GM12878 (cell line): ENCODE results near the gene SPATA9. TPM values are rescaled to one million over a fixed set of nuclear protein-coding genes. Genes with fewer than 3 reads are reported as not detected.

Experiments
- ATAC-seq: fragments of 200-7000 bp; cut with Tn5 transposase; 3 replicates; pipeline ENCODE4 v1.9.1; 2020; ENCODE audit warnings: mild to moderate bottlenecking, moderate library complexity
- BruUV-seq: library from RNA; stranded (reverse); fragments of 400-500 nt; replicated peaks from 2 replicates; lab custom pipeline; 2021; lab: Mats Ljungman, UMichigan
- CTCF ChIA-PET: fragments of 300-600 bp; sonication (Branson Sonifier 250); formaldehyde crosslinking; extraction: SDS; loops from one replicate; lab custom pipeline; 2021; ENCODE audit warnings: inconsistent platforms; lab: Yijun Ruan, JAX
- POLR2A ChIA-PET: fragments of 350-600 bp; formaldehyde crosslinking; extraction: SDS; loops from one replicate; lab custom pipeline; 2021; ENCODE audit warnings: inconsistent platforms; lab: Charles Lee
- RAD21 ChIA-PET: fragments of 300-600 bp; sonication (Branson Sonifier 250); formaldehyde crosslinking; loops from one replicate; lab custom pipeline; 2023; ENCODE audit warnings: antibody characterized with exemption; ENCODE audit not compliant: unreplicated experiment; lab: Charles Lee
- SMC1A ChIA-PET: fragments of 300-600 bp; sonication (Branson Sonifier 250); formaldehyde crosslinking; loops from one replicate; lab custom pipeline; 2023; ENCODE audit not compliant: unreplicated experiment, uncharacterized antibody; lab: Charles Lee
- DNase-seq: peaks from one replicate; pipeline ENCODE4 v3.0.0-alpha.2; 2011; ENCODE audit warnings: low read depth, low spot score
- FAIRE-seq: peaks from 3 replicates; lab custom pipeline; 2011; peaks lifted over from hg19 to GRCh38; lab: Jason Lieb, UNC
- H2AFZ ChIP-seq: 2 replicates; pipeline ENCODE4 v1.6.0; 2011; ENCODE audit warnings: low read depth, low read length, control low read depth; ENCODE audit not compliant: control insufficient read depth
- H3K27ac ChIP-seq: 2 replicates; pipeline ENCODE4 v1.5.1; 2011; ENCODE audit warnings: control low read depth; ENCODE audit not compliant: control insufficient read depth, insufficient read depth
- H3K27me3 ChIP-seq, 2 experiments: replicated peaks in 1 of 2; 2 replicates each; pipeline versions ENCODE4 v1.6.0 to v1.6.1; 2011; ENCODE audit warnings: low read length in 1 of 2; ENCODE audit not compliant: control insufficient read depth in 2 of 2, insufficient read depth in 2 of 2
- H3K36me3 ChIP-seq, 2 experiments: 2 replicates each; pipeline ENCODE4 v1.5.1; 2011; ENCODE audit warnings: low read length in 1 of 2; ENCODE audit not compliant: control insufficient read depth in 2 of 2, insufficient read depth in 2 of 2
- H3K4me1 ChIP-seq: 2 replicates; pipeline ENCODE4 v1.6.1; 2011; ENCODE audit warnings: mild to moderate bottlenecking, low read length, moderate library complexity, mixed read lengths; ENCODE audit not compliant: control insufficient read depth, insufficient read depth
- H3K4me2 ChIP-seq: 2 replicates; pipeline ENCODE4 v1.6.0; 2011; ENCODE audit warnings: control low read depth; ENCODE audit not compliant: control insufficient read depth, insufficient read depth
- H3K4me3 ChIP-seq: fragments of 200-600 bp; sonication (generic); 2 replicates; pipeline ENCODE4 v1.5.1; 2016
- H3K79me2 ChIP-seq: 2 replicates; pipeline ENCODE4 v1.6.0; 2011; ENCODE audit warnings: low read length; ENCODE audit not compliant: control insufficient read depth, insufficient read depth
- H3K9ac ChIP-seq: 2 replicates; pipeline ENCODE4 v1.8.0; 2011; ENCODE audit warnings: low read length, control low read depth, mixed read lengths; ENCODE audit not compliant: control insufficient read depth, insufficient read depth
- H3K9me3 ChIP-seq: replicated peaks from 3 replicates; pipeline ENCODE4 v1.5.1; 2011; ENCODE audit warnings: mild to moderate bottlenecking, low read length; ENCODE audit not compliant: control insufficient read depth, insufficient read depth
- H4K20me1 ChIP-seq: 2 replicates; pipeline ENCODE4 v1.6.0; 2011; ENCODE audit not compliant: control insufficient read depth, insufficient read depth
- BCLAF1 ChIP-seq: fragments of 450-650 bp; IDR thresholded peaks from 2 replicates; pipeline ENCODE4 v1.6.1; 2017; ENCODE audit warnings: antibody characterized with exemption, mild to moderate bottlenecking, moderate library complexity
- NRF1 ChIP-seq: conservative IDR thresholded peaks from 2 replicates; pipeline ENCODE4 v1.6.1; 2011; ENCODE audit warnings: mild to moderate bottlenecking, low read depth, low read length, improper control_type of control experiment
- RUNX3 ChIP-seq: IDR thresholded peaks from 2 replicates; pipeline ENCODE4 v1.6.1; 2012; ENCODE audit warnings: low read length, inconsistent platforms
- SMAD1 ChIP-seq: fragments of 450-650 bp; IDR thresholded peaks from 2 replicates; pipeline ENCODE4 v1.6.1; 2018; ENCODE audit warnings: mild to moderate bottlenecking, low read depth; ENCODE audit not compliant: partially characterized antibody
- YBX1 ChIP-seq: fragments of 450-650 bp; IDR thresholded peaks from 2 replicates; pipeline ENCODE4 v1.6.1; 2016; ENCODE audit warnings: antibody characterized with exemption
- YY1 ChIP-seq: IDR thresholded peaks from 2 replicates; pipeline ENCODE4 v1.6.1; 2011; ENCODE audit warnings: low read depth, mild to moderate bottlenecking, low read length
- WGBS: methylation state at CpG from one replicate; pipeline ENCODE4 v1.1.6; 2016; ENCODE audit warnings: low lambda C conversion rate; ENCODE audit not compliant: insufficient replicate concordance, insufficient coverage; ENCODE audit errors: missing lambda C conversion rate; 5-methylcytosine and 5-hydroxymethylcytosine counted together
- in situ Hi-C: fragments of 300-500 bp; cut with MboI; formaldehyde crosslinking; loops from 9 replicates; pipeline ENCODE4 v1.14.3; 2018; ENCODE audit warnings: mixed read lengths
- intact Hi-C: fragments of 100-400 bp; cut with micrococcal nuclease; formaldehyde crosslinking; loops from one replicate; pipeline ENCODE4 v1.14.2; 2022; ENCODE audit not compliant: unreplicated experiment
- polyA plus RNA-seq, 11 experiments: library from polyadenylated mRNA; depleted of rRNA in 4 of 11; unstranded in 6 of 11; stranded (reverse) in 5 of 11; fragments of >200 nt; fragmentation: Nextera tagmentation in 4 of 11; fragmentation: Illumina TruSeq in 1 of 11; extraction: Ambion mirVana in 4 of 11; extraction: Trizol in 1 of 11; gene quantifications; 1 replicate in 1 of 11; 2 replicates in 10 of 11; pipeline versions ENCODE4 v1.2.1 to v1.2.3, GENCODE V29; 2011 to 2016; ENCODE audit warnings: inconsistent platforms in 2 of 11, missing spikeins in 2 of 11, low read depth in 1 of 11
- total RNA-seq, 4 experiments: library from RNA; depleted of rRNA in 3 of 4; stranded (reverse); fragments of >200 nt in 3 of 4; fragmentation: Illumina TruSeq in 1 of 4; extraction: Trizol in 1 of 4; gene quantifications; 2 replicates each; pipeline versions ENCODE4 v1.2.1 to v1.2.3, GENCODE V29; 2013 to 2021

Gene SPATA9
- total and polyA plus RNA-seq, 10 of the 15 experiments (the other 5 are each of a cell fraction or from before 2014, with no cell fraction given) = 0.11 to 0.49 (median 0.16) TPM; not detected in 1

- no peaks in the 10 kb centered on the region for H3K4me1 ChIP-seq
- H3K9me3 ChIP-seq = no peaks in the 10 kb centered on the region
- H3K36me3 ChIP-seq = no peaks in the 10 kb centered on the region
- TF ChIP-seq RUNX3 (no peak), YBX1 (no peak), NRF1 (no peak), SMAD1 (no peak), BCLAF1 (no peak), YY1 (no peak)
- no peak for FAIRE-seq
- intact Hi-C loops (no loop called here), in situ Hi-C loops (loop anchor here (5.0 kb wide), 1 partner anchor 187 kb away; no protein-coding TSS in a partner anchor)
- no peak for DNase-seq
- BruUV-seq = no TSS peak
- no peak for ATAC-seq
- H3K9ac ChIP-seq = no peak overlapping the region
- WGBS = 86% methylated on average over 2 of the region's 2 CpGs
- ChIA-PET POLR2A (interaction anchor here (0.7 kb wide), 1 partner anchor 14 kb away, joined by 4 read pairs; the partner anchor contains the start of gene RFESD), RAD21 (no interaction called here), SMC1A (interaction anchor here (1.0 to 2.2 kb wide), 4 partner anchors 12 to 181 kb away, joined by 3 to 8 read pairs (median 4); no protein-coding TSS in a partner anchor), CTCF (interaction anchor here (0.6 to 2.4 kb wide), 5 partner anchors 8 to 186 kb away, joined by 3 to 7 read pairs (median 3); no protein-coding TSS in a partner anchor)
- H4K20me1 ChIP-seq = no peaks in the 10 kb centered on the region
- no peak overlapping the region for H3K4me3 ChIP-seq
- no peak overlapping the region for H3K27ac ChIP-seq
- H2AFZ ChIP-seq = no peak overlapping the region
- no peaks in the 10 kb centered on the region for H3K79me2 ChIP-seq
- H3K4me2 ChIP-seq = no peak overlapping the region
- H3K27me3 ChIP-seq = no peaks in the 10 kb centered on the region
These were observed 22.7 kb downstream of the SPATA9 start for GRCh38 chr5:95660060-95660459.
